Activated CD4-positive, alpha-beta T cell treated with anti-CD3 and anti-CD28 coated beads, Interleukin-2, amount 50 U/mL, for 1 hour (primary cell): ENCODE data around the gene PSD.

Experiments used
- DNase-seq: peaks from one replicate; pipeline ENCODE4 v3.0.0-alpha.2; 2020

PSD gene

GRCh38 chr10:102437515-102437914, 18.9 kb upstream of the PSD start:
- DNase-seq = no peak

- no peak for DNase-seq
These were observed 17.7 kb upstream of the PSD start for GRCh38 chr10:102436312-102436711.

- DNase-seq = no peak
These were observed 17.1 kb upstream of the PSD start for GRCh38 chr10:102435529-102436233.

GRCh38 chr10:102435133-102435497, 16.5 kb upstream of the PSD start:
- DNase-seq = no peak

- DNase-seq = no peak
These were observed 16.0 kb upstream of the PSD start for GRCh38 chr10:102434394-102435132.

- DNase-seq = no peak
These were observed 15.0 kb upstream of the PSD start for GRCh38 chr10:102433619-102434046.

- DNase-seq = peak; percentile 96
These were observed 13.8 kb upstream of the PSD start, which contains the start of gene CUEDC2 for GRCh38 chr10:102432162-102432950. Gene CUEDC2 (minus strand): TSS chr10:102432574. CDS start chr10:102425188, 7,386 bp downstream.

GRCh38 chr10:102431452-102432124, 13.0 kb upstream of the PSD start:
- no peak for DNase-seq

GRCh38 chr10:102429468-102429867, 10.9 kb upstream of the PSD start:
- no peak for DNase-seq

GRCh38 chr10:102426803-102427287, 8.3 kb upstream of the PSD start:
- no peak for DNase-seq

GRCh38 chr10:102425444-102425843, 6.9 kb upstream of the PSD start:
- no peak for DNase-seq

GRCh38 chr10:102424916-102425315, 6.3 kb upstream of the PSD start:
- DNase-seq = no peak

- no peak for DNase-seq
These were observed 5.6 kb upstream of the PSD start for GRCh38 chr10:102424145-102424544.

GRCh38 chr10:102423372-102423968, 4.9 kb upstream of the PSD start:
- DNase-seq = no peak

GRCh38 chr10:102422545-102423129, 4.1 kb upstream of the PSD start:
- DNase-seq = no peak

GRCh38 chr10:102421757-102422512, 3.4 kb upstream of the PSD start:
- no peak for DNase-seq

GRCh38 chr10:102421507-102421756, 2.8 kb upstream of the PSD start:
- no peak for DNase-seq

GRCh38 chr10:102420714-102421506, 2.3 kb upstream of the PSD start, which contains the start of gene FBXL15:
Gene FBXL15 (plus strand): TSS chr10:102420836. CDS start chr10:102421130, 294 bp downstream.
- DNase-seq = peak; percentile 93

GRCh38 chr10:102420181-102420713, 1.7 kb upstream of the PSD start:
- no peak for DNase-seq
